22Rv1 (cell line): Measurements from ENCODE around the gene SSR2.

ENCODE experiments used
- CTCF ChIP-seq: fragments of 450-650 bp; IDR thresholded peaks from 2 replicates; pipeline ENCODE4 v1.5.1; 2017; ENCODE audit warnings: mild to moderate bottlenecking
- ZFX ChIP-seq: fragments of 450-650 bp; IDR thresholded peaks from 2 replicates; pipeline ENCODE4 v1.6.1; 2017; ENCODE audit warnings: antibody characterized with exemption, borderline replicate concordance

- TF ChIP-seq CTCF (no peak), ZFX (no peak)
Measured at GRCh38 chr1:155962599-155963211, 58.0 kb downstream of the SSR2 start.
